ENCODE data around the gene PHLDB1.

- TF ChIP-seq CTCF (IDR thresholded peaks at IDR 0.05) (no peak), POLR2A (IDR thresholded peaks at IDR 0.05) (no peak)
Observed at GRCh38 chr11:118574636-118575035, 32.8 kb upstream of the PHLDB1 start.
